GM12878 (cell line): ENCODE measurements around the gene MPV17L. TPM values are rescaled to one million over a fixed set of nuclear protein-coding genes. Genes with fewer than 3 reads are reported as not detected.

ENCODE experiments used
- ATAC-seq: fragments of 200-7000 bp; cut with Tn5 transposase; 3 replicates; pipeline ENCODE4 v1.9.1; 2020; ENCODE audit warnings: mild to moderate bottlenecking, moderate library complexity
- BruUV-seq: library from RNA; stranded (reverse); fragments of 400-500 nt; replicated peaks from 2 replicates; lab custom pipeline; 2021; lab: Mats Ljungman, UMichigan
- CTCF ChIA-PET: fragments of 300-600 bp; sonication (Branson Sonifier 250); formaldehyde crosslinking; extraction: SDS; loops from one replicate; lab custom pipeline; 2021; ENCODE audit warnings: inconsistent platforms; lab: Yijun Ruan, JAX
- POLR2A ChIA-PET: fragments of 350-600 bp; formaldehyde crosslinking; extraction: SDS; loops from one replicate; lab custom pipeline; 2021; ENCODE audit warnings: inconsistent platforms; lab: Charles Lee
- RAD21 ChIA-PET: fragments of 300-600 bp; sonication (Branson Sonifier 250); formaldehyde crosslinking; loops from one replicate; lab custom pipeline; 2023; ENCODE audit warnings: antibody characterized with exemption; ENCODE audit not compliant: unreplicated experiment; lab: Charles Lee
- SMC1A ChIA-PET: fragments of 300-600 bp; sonication (Branson Sonifier 250); formaldehyde crosslinking; loops from one replicate; lab custom pipeline; 2023; ENCODE audit not compliant: unreplicated experiment, uncharacterized antibody; lab: Charles Lee
- DNase-seq: peaks from one replicate; pipeline ENCODE4 v3.0.0-alpha.2; 2011; ENCODE audit warnings: low read depth, low spot score
- FAIRE-seq: peaks from 3 replicates; lab custom pipeline; 2011; peaks lifted over from hg19 to GRCh38; lab: Jason Lieb, UNC
- H2AFZ ChIP-seq: 2 replicates; pipeline ENCODE4 v1.6.0; 2011; ENCODE audit warnings: low read depth, low read length, control low read depth; ENCODE audit not compliant: control insufficient read depth
- H3K27ac ChIP-seq: 2 replicates; pipeline ENCODE4 v1.5.1; 2011; ENCODE audit warnings: control low read depth; ENCODE audit not compliant: control insufficient read depth, insufficient read depth
- H3K27me3 ChIP-seq, 2 experiments: replicated peaks in 1 of 2; 2 replicates each; pipeline versions ENCODE4 v1.6.0 to v1.6.1; 2011; ENCODE audit warnings: low read length in 1 of 2; ENCODE audit not compliant: control insufficient read depth in 2 of 2, insufficient read depth in 2 of 2
- H3K36me3 ChIP-seq, 2 experiments: 2 replicates each; pipeline ENCODE4 v1.5.1; 2011; ENCODE audit warnings: low read length in 1 of 2; ENCODE audit not compliant: control insufficient read depth in 2 of 2, insufficient read depth in 2 of 2
- H3K4me1 ChIP-seq: 2 replicates; pipeline ENCODE4 v1.6.1; 2011; ENCODE audit warnings: mild to moderate bottlenecking, low read length, moderate library complexity, mixed read lengths; ENCODE audit not compliant: control insufficient read depth, insufficient read depth
- H3K4me2 ChIP-seq: 2 replicates; pipeline ENCODE4 v1.6.0; 2011; ENCODE audit warnings: control low read depth; ENCODE audit not compliant: control insufficient read depth, insufficient read depth
- H3K4me3 ChIP-seq: fragments of 200-600 bp; sonication (generic); 2 replicates; pipeline ENCODE4 v1.5.1; 2016
- H3K79me2 ChIP-seq: 2 replicates; pipeline ENCODE4 v1.6.0; 2011; ENCODE audit warnings: low read length; ENCODE audit not compliant: control insufficient read depth, insufficient read depth
- H3K9ac ChIP-seq: 2 replicates; pipeline ENCODE4 v1.8.0; 2011; ENCODE audit warnings: low read length, control low read depth, mixed read lengths; ENCODE audit not compliant: control insufficient read depth, insufficient read depth
- H3K9me3 ChIP-seq: replicated peaks from 3 replicates; pipeline ENCODE4 v1.5.1; 2011; ENCODE audit warnings: mild to moderate bottlenecking, low read length; ENCODE audit not compliant: control insufficient read depth, insufficient read depth
- H4K20me1 ChIP-seq: 2 replicates; pipeline ENCODE4 v1.6.0; 2011; ENCODE audit not compliant: control insufficient read depth, insufficient read depth
- BACH1 ChIP-seq: fragments of 450-650 bp; IDR thresholded peaks from 2 replicates; pipeline ENCODE4 v1.6.1; 2017; ENCODE audit warnings: mild to moderate bottlenecking, borderline replicate concordance
- EED ChIP-seq: sonication (generic); IDR thresholded peaks from 2 replicates; pipeline ENCODE4 v1.6.1; 2016; ENCODE audit warnings: antibody characterized with exemption, low read depth
- FOXK2 ChIP-seq: fragments of 450-650 bp; IDR thresholded peaks from 2 replicates; pipeline ENCODE4 v1.6.1; 2017; ENCODE audit warnings: mild to moderate bottlenecking, moderate library complexity
- JUND ChIP-seq: IDR thresholded peaks from 2 replicates; pipeline ENCODE4 v1.6.1; 2012; ENCODE audit warnings: low read depth, mild to moderate bottlenecking, low read length, improper control_type of control experiment, moderate library complexity
- KAT2A ChIP-seq: conservative IDR thresholded peaks from 2 replicates; pipeline ENCODE4 v1.6.1; 2011; ENCODE audit warnings: low read depth, low read length; ENCODE audit not compliant: control insufficient read depth
- LARP7 ChIP-seq: fragments of 450-650 bp; IDR thresholded peaks from 2 replicates; pipeline ENCODE4 v1.6.1; 2017; ENCODE audit warnings: mild to moderate bottlenecking
- NFXL1 ChIP-seq: fragments of 450-650 bp; IDR thresholded peaks from 2 replicates; pipeline ENCODE4 v1.6.1; 2017; ENCODE audit warnings: antibody characterized with exemption, mild to moderate bottlenecking, borderline replicate concordance
- NRF1 ChIP-seq: conservative IDR thresholded peaks from 2 replicates; pipeline ENCODE4 v1.6.1; 2011; ENCODE audit warnings: mild to moderate bottlenecking, low read depth, low read length, improper control_type of control experiment
- POU2F2 ChIP-seq: IDR thresholded peaks from 3 replicates; pipeline ENCODE4 v1.6.1; 2011; ENCODE audit warnings: low read depth, mild to moderate bottlenecking, low read length, borderline replicate concordance
- RUNX3 ChIP-seq: IDR thresholded peaks from 2 replicates; pipeline ENCODE4 v1.6.1; 2012; ENCODE audit warnings: low read length, inconsistent platforms
- SMARCA5 ChIP-seq: fragments of 450-650 bp; IDR thresholded peaks from 2 replicates; pipeline ENCODE4 v1.6.1; 2017; ENCODE audit warnings: mild to moderate bottlenecking
- SRF ChIP-seq, 2 experiments: IDR thresholded peaks; 2 replicates each; pipeline ENCODE4 v1.6.1; 2011; ENCODE audit warnings: low read depth in 2 of 2, low read length in 2 of 2, mild to moderate bottlenecking in 1 of 2, moderate library complexity in 1 of 2
- STAT1 ChIP-seq: fragments of 450-650 bp; conservative IDR thresholded peaks from 2 replicates; pipeline ENCODE4 v1.6.1; 2014; ENCODE audit warnings: antibody characterized with exemption, mild to moderate bottlenecking
- STAT3 ChIP-seq: IDR thresholded peaks from 2 replicates; pipeline ENCODE4 v1.6.1; 2011; ENCODE audit warnings: low read depth, low read length, improper control_type of control experiment
- WRNIP1 ChIP-seq: IDR thresholded peaks from 2 replicates; pipeline ENCODE4 v1.6.1; 2011; ENCODE audit warnings: low read depth, low read length, improper control_type of control experiment, borderline replicate concordance
- ZBED1 ChIP-seq: IDR thresholded peaks from 2 replicates; pipeline ENCODE4 v1.6.1; 2016; ENCODE audit warnings: borderline replicate concordance
- ZBTB4 ChIP-seq: fragments of 450-650 bp; formaldehyde crosslinking; IDR thresholded peaks from 2 replicates; pipeline ENCODE4 v1.4.0; 2022; ENCODE audit warnings: mild to moderate bottlenecking, moderate library complexity
- ZNF24 ChIP-seq: fragments of 450-650 bp; IDR thresholded peaks from 2 replicates; pipeline ENCODE4 v1.6.1; 2017; ENCODE audit warnings: antibody characterized with exemption, mild to moderate bottlenecking
- WGBS: methylation state at CpG from one replicate; pipeline ENCODE4 v1.1.6; 2016; ENCODE audit warnings: low lambda C conversion rate; ENCODE audit not compliant: insufficient replicate concordance, insufficient coverage; ENCODE audit errors: missing lambda C conversion rate; 5-methylcytosine and 5-hydroxymethylcytosine counted together
- in situ Hi-C: fragments of 300-500 bp; cut with MboI; formaldehyde crosslinking; loops from 9 replicates; pipeline ENCODE4 v1.14.3; 2018; ENCODE audit warnings: mixed read lengths
- intact Hi-C: fragments of 100-400 bp; cut with micrococcal nuclease; formaldehyde crosslinking; loops from one replicate; pipeline ENCODE4 v1.14.2; 2022; ENCODE audit not compliant: unreplicated experiment
- polyA plus RNA-seq, 11 experiments: library from polyadenylated mRNA; depleted of rRNA in 4 of 11; unstranded in 6 of 11; stranded (reverse) in 5 of 11; fragments of >200 nt; fragmentation: Nextera tagmentation in 4 of 11; fragmentation: Illumina TruSeq in 1 of 11; extraction: Ambion mirVana in 4 of 11; extraction: Trizol in 1 of 11; gene quantifications; 1 replicate in 1 of 11; 2 replicates in 10 of 11; pipeline versions ENCODE4 v1.2.1 to v1.2.3, GENCODE V29; 2011 to 2016; ENCODE audit warnings: inconsistent platforms in 2 of 11, missing spikeins in 2 of 11, low read depth in 1 of 11
- total RNA-seq, 4 experiments: library from RNA; depleted of rRNA in 3 of 4; stranded (reverse); fragments of >200 nt in 3 of 4; fragmentation: Illumina TruSeq in 1 of 4; extraction: Trizol in 1 of 4; gene quantifications; 2 replicates each; pipeline versions ENCODE4 v1.2.1 to v1.2.3, GENCODE V29; 2013 to 2021
- TF ChIP-seq, protein P1 (sequence below): IDR thresholded peaks from 2 replicates; pipeline ENCODE4 v1.6.1; 2012; ENCODE audit warnings: improper control_type of control experiment, low read depth, low read length; ENCODE audit not compliant: insufficient replicate concordance

MPV17L gene
- total and polyA plus RNA-seq, 10 of the 15 experiments (the other 5 are each of a cell fraction or from before 2014, with no cell fraction given) = 0.02 to 0.10 (median 0.05) TPM; not detected in 5

DNA sequence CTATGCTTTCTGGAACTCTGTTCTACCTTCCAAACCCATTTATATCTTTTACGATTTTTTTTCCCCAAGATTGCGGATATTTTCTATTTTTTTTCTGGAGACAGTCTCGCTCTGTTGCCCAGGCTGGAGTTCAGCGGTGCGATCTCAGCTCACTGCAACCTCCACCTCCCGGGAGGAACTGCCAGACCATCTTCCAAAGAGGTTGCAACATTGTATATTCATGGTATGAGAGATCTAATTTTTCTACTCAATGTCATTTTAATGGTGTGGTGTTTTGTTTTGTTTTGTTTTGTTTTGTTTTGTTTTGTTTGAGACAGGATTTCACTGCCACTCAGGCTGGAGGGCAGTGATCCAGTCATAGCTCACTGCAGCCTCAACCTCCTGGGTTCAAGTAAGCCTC, 30.3 kb downstream of the MPV17L start:
- FAIRE-seq (no peak), DNase-seq (no peak), ATAC-seq (no peak)
- Histone ChIP-seq H3K9me3 (no peaks in the 10 kb centered on the region), H3K4me1 (no peaks in the 10 kb centered on the region), H2AFZ (no peak overlapping the region), H3K27ac (no peak overlapping the region), H3K9ac (no peak overlapping the region), H3K4me3 (no peak overlapping the region), H3K36me3 (no peaks in the 10 kb centered on the region), H3K79me2 (no peaks in the 10 kb centered on the region), H3K4me2 (no peak overlapping the region), H3K27me3 (no peaks in the 10 kb centered on the region), H4K20me1 (no peaks in the 10 kb centered on the region)
- ChIA-PET SMC1A (no interaction called here), CTCF (interaction anchor here (1.2 to 2.3 kb wide), 6 partner anchors 11 to 279 kb away, joined by 3 to 15 read pairs (median 4); no protein-coding TSS in a partner anchor), POLR2A (no interaction called here), RAD21 (interaction anchor here (1.0 kb wide), 1 partner anchor 124 kb away, joined by 3 read pairs; no protein-coding TSS in a partner anchor)
- WGBS = 37% methylated on average over 6 of the region's 6 CpGs
- BruUV-seq = no TSS peak
- in situ Hi-C loops (no loop called here), intact Hi-C loops (loop anchor here (5.0 to 10.0 kb wide), 2 partner anchors 279 to 331 kb away; no protein-coding TSS in a partner anchor)
- no peak for TF ChIP-seq RUNX3
- TF ChIP-seq ZNF24 = no peak
- no peak for TF ChIP-seq POU2F2
- no peak for TF ChIP-seq ZBTB4 (CRISPR knock-in tag)
- TF ChIP-seq, protein P1, sequence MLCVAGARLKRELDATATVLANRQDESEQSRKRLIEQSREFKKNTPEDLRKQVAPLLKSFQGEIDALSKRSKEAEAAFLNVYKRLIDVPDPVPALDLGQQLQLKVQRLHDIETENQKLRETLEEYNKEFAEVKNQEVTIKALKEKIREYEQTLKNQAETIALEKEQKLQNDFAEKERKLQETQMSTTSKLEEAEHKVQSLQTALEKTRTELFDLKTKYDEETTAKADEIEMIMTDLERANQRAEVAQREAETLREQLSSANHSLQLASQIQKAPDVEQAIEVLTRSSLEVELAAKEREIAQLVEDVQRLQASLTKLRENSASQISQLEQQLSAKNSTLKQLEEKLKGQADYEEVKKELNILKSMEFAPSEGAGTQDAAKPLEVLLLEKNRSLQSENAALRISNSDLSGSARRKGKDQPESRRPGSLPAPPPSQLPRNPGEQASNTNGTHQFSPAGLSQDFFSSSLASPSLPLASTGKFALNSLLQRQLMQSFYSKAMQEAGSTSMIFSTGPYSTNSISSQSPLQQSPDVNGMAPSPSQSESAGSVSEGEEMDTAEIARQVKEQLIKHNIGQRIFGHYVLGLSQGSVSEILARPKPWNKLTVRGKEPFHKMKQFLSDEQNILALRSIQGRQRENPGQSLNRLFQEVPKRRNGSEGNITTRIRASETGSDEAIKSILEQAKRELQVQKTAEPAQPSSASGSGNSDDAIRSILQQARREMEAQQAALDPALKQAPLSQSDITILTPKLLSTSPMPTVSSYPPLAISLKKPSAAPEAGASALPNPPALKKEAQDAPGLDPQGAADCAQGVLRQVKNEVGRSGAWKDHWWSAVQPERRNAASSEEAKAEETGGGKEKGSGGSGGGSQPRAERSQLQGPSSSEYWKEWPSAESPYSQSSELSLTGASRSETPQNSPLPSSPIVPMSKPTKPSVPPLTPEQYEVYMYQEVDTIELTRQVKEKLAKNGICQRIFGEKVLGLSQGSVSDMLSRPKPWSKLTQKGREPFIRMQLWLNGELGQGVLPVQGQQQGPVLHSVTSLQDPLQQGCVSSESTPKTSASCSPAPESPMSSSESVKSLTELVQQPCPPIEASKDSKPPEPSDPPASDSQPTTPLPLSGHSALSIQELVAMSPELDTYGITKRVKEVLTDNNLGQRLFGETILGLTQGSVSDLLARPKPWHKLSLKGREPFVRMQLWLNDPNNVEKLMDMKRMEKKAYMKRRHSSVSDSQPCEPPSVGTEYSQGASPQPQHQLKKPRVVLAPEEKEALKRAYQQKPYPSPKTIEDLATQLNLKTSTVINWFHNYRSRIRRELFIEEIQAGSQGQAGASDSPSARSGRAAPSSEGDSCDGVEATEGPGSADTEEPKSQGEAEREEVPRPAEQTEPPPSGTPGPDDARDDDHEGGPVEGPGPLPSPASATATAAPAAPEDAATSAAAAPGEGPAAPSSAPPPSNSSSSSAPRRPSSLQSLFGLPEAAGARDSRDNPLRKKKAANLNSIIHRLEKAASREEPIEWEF = no peak
- no peak for TF ChIP-seq SRF (IDR thresholded peaks at IDR 0.05; ENCODE audit: low read depth in 2 of 2, low read length in 2 of 2)
- TF ChIP-seq SMARCA5 = no peak
- TF ChIP-seq JUND = no peak
- no peak for TF ChIP-seq NRF1
- TF ChIP-seq KAT2A = no peak
- TF ChIP-seq STAT3 = no peak
- TF ChIP-seq LARP7 = no peak
- TF ChIP-seq STAT1 = no peak
- TF ChIP-seq NFXL1 = no peak
- no peak for TF ChIP-seq FOXK2
- TF ChIP-seq BACH1 = no peak
- TF ChIP-seq EED = no peak
- no peak for TF ChIP-seq ZBED1
- TF ChIP-seq WRNIP1 = no peak
